Panc1 (cell line): ENCODE data around the gene SLC10A3. TPM values are rescaled to one million over a fixed set of nuclear protein-coding genes. Genes with fewer than 3 reads are reported as not detected.

Source experiments
- ATAC-seq: fragments of 200-7000 bp; cut with Tn5 transposase; 2 replicates; pipeline ENCODE4 v1.9.1; 2020; ENCODE audit warnings: mild to moderate bottlenecking, moderate library complexity
- BruUV-seq: library from RNA; stranded (reverse); fragments of 400-500 nt; replicated peaks from 2 replicates; lab custom pipeline; 2021; lab: Mats Ljungman, UMichigan
- CTCF ChIA-PET: fragments of 300-600 bp; sonication (Branson Sonifier 250); formaldehyde crosslinking; loops from one replicate; lab custom pipeline; 2022; ENCODE audit warnings: antibody characterized with exemption; lab: Charles Lee
- POLR2A ChIA-PET: fragments of 300-600 bp; sonication (Branson Sonifier 250); formaldehyde crosslinking; loops from one replicate; lab custom pipeline; 2022; ENCODE audit warnings: antibody characterized with exemption; lab: Charles Lee
- DNase-seq: peaks from one replicate; pipeline ENCODE4 v3.0.0-alpha.2; 2010; ENCODE audit warnings: low read depth, low spot score
- H3K27ac ChIP-seq: 2 replicates; pipeline ENCODE4 v1.5.1; 2011; ENCODE audit warnings: mild to moderate bottlenecking, low read length, inconsistent platforms
- H3K27me3 ChIP-seq: fragments of 200-500 bp; sonication (Bioruptor generic); 2 replicates; pipeline ENCODE4 v1.6.0; 2014; ENCODE audit warnings: low read length, inconsistent platforms; ENCODE audit not compliant: control insufficient read depth, insufficient read depth
- H3K36me3 ChIP-seq: fragments of 200-500 bp; sonication (Bioruptor generic); 2 replicates; pipeline ENCODE4 v1.5.1; 2014; ENCODE audit warnings: inconsistent platforms, mild to moderate bottlenecking, low read length, moderate library complexity; ENCODE audit not compliant: control insufficient read depth, insufficient read depth
- H3K4me1 ChIP-seq: 2 replicates; pipeline ENCODE4 v1.5.1; 2011; ENCODE audit warnings: inconsistent platforms, mild to moderate bottlenecking, low read length, moderate library complexity; ENCODE audit not compliant: control insufficient read depth, insufficient read depth
- H3K4me3 ChIP-seq, 2 experiments: 2 replicates each; pipeline ENCODE4 v1.5.1; 2011 to 2012; ENCODE audit warnings: low read depth in 2 of 2, low read length in 2 of 2, mild to moderate bottlenecking in 2 of 2, inconsistent platforms in 1 of 2, moderate library complexity in 1 of 2
- H3K9me3 ChIP-seq: fragments of 200-500 bp; sonication (Bioruptor generic); 2 replicates; pipeline ENCODE4 v1.5.1; 2014; ENCODE audit warnings: low read depth, mild to moderate bottlenecking, inconsistent platforms, low read length, moderate library complexity; ENCODE audit not compliant: control insufficient read depth, insufficient read depth
- CTCF ChIP-seq: fragments of 450-650 bp; IDR thresholded peaks from 2 replicates; pipeline ENCODE4 v1.5.1; 2017; ENCODE audit warnings: mild to moderate bottlenecking
- POLR2AphosphoS5 ChIP-seq: IDR thresholded peaks from 2 replicates; pipeline ENCODE4 v1.6.1; 2012; ENCODE audit warnings: mild to moderate bottlenecking, low read depth, low read length, moderate library complexity
- REST ChIP-seq, 2 experiments: IDR thresholded peaks; 2 replicates each; pipeline ENCODE4 v1.6.1; 2011 to 2012; ENCODE audit warnings: low read depth in 2 of 2, control low read depth in 1 of 2, low read length in 1 of 2, mild to moderate bottlenecking in 1 of 2, moderate library complexity in 1 of 2; ENCODE audit not compliant: insufficient read depth in 1 of 2
- SIN3A ChIP-seq: IDR thresholded peaks from 2 replicates; pipeline ENCODE4 v1.6.1; 2012; ENCODE audit warnings: low read depth, mild to moderate bottlenecking, low read length, moderate library complexity, borderline replicate concordance; ENCODE audit not compliant: insufficient read depth
- TCF7L2 ChIP-seq: IDR thresholded peaks from 2 replicates; pipeline ENCODE4 v1.6.1; 2011; ENCODE audit warnings: mild to moderate bottlenecking, low read depth, low read length, inconsistent platforms
- in situ Hi-C: cut with HindIII; loops from 2 replicates; pipeline ENCODE4 v1.10.0; 2016; ENCODE audit warnings: low sequenced_read_pairs, low pct_unique_long_range_greater_than_20kb
- intact Hi-C: fragments of 100-400 bp; cut with micrococcal nuclease; formaldehyde crosslinking; loops from one replicate; pipeline ENCODE4 v1.10.0; 2022; ENCODE audit not compliant: unreplicated experiment
- total RNA-seq: library from RNA; stranded (reverse); gene quantifications from one replicate; pipeline ENCODE4 v1.2.1, GENCODE V29; 2021; ENCODE audit not compliant: unreplicated experiment

SLC10A3 gene
- total RNA-seq, 1 experiment from 2014 or later: 64.1 TPM

- no peak for ATAC-seq
- no TSS peak for BruUV-seq
- TF ChIP-seq REST (IDR thresholded peaks at IDR 0.05; ENCODE audit: insufficient read depth in 1 of 2, low read depth in 2 of 2, low read length in 1 of 2): no peak
- no peak for TF ChIP-seq SIN3A
- TF ChIP-seq TCF7L2: no peak
- no peak for TF ChIP-seq CTCF
- TF ChIP-seq POLR2AphosphoS5: no peak
- in situ Hi-C loops: no loop called here
- intact Hi-C loops: no loop called here
- H3K4me3 ChIP-seq: no peak overlapping the region
- POLR2A ChIA-PET: no interaction called here
- no peak overlapping the region for H3K27ac ChIP-seq
- CTCF ChIA-PET: no interaction called here
- H3K27me3 ChIP-seq: no peaks in the 10 kb centered on the region
- H3K9me3 ChIP-seq: no peaks in the 10 kb centered on the region
- H3K36me3 ChIP-seq: no peaks in the 10 kb centered on the region
- peaks cover 1% of the 10 kb centered on the region for H3K4me1 ChIP-seq
- DNase-seq: no peak
Measured at GRCh38 chrX:154511761-154512160, 21.3 kb upstream of the SLC10A3 start.

- BruUV-seq: no TSS peak
- Histone ChIP-seq H3K27ac (no peak overlapping the region), H3K4me3 (no peak overlapping the region), H3K36me3 (no peaks in the 10 kb centered on the region), H3K4me1 (no peaks in the 10 kb centered on the region), H3K27me3 (no peaks in the 10 kb centered on the region), H3K9me3 (no peaks in the 10 kb centered on the region)
- ATAC-seq (no peak), DNase-seq (no peak)
- in situ Hi-C loops (no loop called here), intact Hi-C loops (no loop called here)
- ChIA-PET POLR2A (no interaction called here), CTCF (no interaction called here)
- TF ChIP-seq POLR2AphosphoS5 (no peak), SIN3A (no peak), CTCF (no peak), REST (IDR thresholded peaks at IDR 0.05; ENCODE audit: insufficient read depth in 1 of 2, low read depth in 2 of 2, low read length in 1 of 2) (no peak), TCF7L2 (no peak)
Measured at GRCh38 chrX:154509455-154509854, 19.0 kb upstream of the SLC10A3 start.
